ENCODE data around the gene COA1.

DNA sequence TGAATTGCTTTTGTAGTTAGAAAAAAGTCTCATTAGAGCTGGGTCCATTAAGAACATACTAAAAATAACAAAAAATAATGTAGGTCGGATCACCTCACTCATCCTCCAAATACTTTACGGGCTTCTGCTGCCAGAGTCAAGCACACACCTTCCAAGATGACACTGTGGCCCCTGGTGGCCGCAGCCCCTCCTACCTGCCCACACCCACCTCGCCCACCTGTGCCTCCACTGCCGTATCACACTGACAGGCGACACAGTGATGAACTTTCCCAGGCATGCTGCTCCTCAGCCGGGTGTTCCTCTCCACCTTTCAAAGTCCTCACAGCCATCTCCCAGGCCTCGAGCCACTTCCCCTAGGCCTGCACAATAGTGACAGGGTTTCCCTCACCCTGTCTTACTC is 85.5 kb downstream of the COA1 start:
- TF ChIP-seq, protein P1, sequence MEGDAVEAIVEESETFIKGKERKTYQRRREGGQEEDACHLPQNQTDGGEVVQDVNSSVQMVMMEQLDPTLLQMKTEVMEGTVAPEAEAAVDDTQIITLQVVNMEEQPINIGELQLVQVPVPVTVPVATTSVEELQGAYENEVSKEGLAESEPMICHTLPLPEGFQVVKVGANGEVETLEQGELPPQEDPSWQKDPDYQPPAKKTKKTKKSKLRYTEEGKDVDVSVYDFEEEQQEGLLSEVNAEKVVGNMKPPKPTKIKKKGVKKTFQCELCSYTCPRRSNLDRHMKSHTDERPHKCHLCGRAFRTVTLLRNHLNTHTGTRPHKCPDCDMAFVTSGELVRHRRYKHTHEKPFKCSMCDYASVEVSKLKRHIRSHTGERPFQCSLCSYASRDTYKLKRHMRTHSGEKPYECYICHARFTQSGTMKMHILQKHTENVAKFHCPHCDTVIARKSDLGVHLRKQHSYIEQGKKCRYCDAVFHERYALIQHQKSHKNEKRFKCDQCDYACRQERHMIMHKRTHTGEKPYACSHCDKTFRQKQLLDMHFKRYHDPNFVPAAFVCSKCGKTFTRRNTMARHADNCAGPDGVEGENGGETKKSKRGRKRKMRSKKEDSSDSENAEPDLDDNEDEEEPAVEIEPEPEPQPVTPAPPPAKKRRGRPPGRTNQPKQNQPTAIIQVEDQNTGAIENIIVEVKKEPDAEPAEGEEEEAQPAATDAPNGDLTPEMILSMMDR (IDR thresholded peaks at IDR 0.05; ENCODE audit: poor library complexity, severe bottlenecking): no peak
- TF ChIP-seq TAF1 (IDR thresholded peaks at IDR 0.05; ENCODE audit: low read depth) (no peak), RAD21 (conservative IDR thresholded peaks at IDR 0.05) (no peak), EZH2 (IDR thresholded peaks at IDR 0.05; ENCODE audit: borderline replicate concordance, insufficient read depth, low read length, poor library complexity, severe bottlenecking) (no peak), EP300 (conservative IDR thresholded peaks at IDR 0.05; ENCODE audit: poor library complexity, severe bottlenecking) (no peak)
- TF ChIP-seq, protein P2, sequence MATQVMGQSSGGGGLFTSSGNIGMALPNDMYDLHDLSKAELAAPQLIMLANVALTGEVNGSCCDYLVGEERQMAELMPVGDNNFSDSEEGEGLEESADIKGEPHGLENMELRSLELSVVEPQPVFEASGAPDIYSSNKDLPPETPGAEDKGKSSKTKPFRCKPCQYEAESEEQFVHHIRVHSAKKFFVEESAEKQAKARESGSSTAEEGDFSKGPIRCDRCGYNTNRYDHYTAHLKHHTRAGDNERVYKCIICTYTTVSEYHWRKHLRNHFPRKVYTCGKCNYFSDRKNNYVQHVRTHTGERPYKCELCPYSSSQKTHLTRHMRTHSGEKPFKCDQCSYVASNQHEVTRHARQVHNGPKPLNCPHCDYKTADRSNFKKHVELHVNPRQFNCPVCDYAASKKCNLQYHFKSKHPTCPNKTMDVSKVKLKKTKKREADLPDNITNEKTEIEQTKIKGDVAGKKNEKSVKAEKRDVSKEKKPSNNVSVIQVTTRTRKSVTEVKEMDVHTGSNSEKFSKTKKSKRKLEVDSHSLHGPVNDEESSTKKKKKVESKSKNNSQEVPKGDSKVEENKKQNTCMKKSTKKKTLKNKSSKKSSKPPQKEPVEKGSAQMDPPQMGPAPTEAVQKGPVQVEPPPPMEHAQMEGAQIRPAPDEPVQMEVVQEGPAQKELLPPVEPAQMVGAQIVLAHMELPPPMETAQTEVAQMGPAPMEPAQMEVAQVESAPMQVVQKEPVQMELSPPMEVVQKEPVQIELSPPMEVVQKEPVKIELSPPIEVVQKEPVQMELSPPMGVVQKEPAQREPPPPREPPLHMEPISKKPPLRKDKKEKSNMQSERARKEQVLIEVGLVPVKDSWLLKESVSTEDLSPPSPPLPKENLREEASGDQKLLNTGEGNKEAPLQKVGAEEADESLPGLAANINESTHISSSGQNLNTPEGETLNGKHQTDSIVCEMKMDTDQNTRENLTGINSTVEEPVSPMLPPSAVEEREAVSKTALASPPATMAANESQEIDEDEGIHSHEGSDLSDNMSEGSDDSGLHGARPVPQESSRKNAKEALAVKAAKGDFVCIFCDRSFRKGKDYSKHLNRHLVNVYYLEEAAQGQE (IDR thresholded peaks at IDR 0.05; ENCODE audit: borderline replicate concordance): no peak

Measured in neural cell (in vitro differentiated cells).